HG02759 (cell line): ENCODE measurements around the gene MEX3A.
A peak's percentile ranks its signal among the peaks of the same experiment; 100 is the strongest.
"Not testable (repeated sequence)": the region's sequence is repeated elsewhere in the genome, so short reads cannot be mapped to it uniquely, and the experiment has no call there.

ENCODE experiments used
- ATAC-seq: cut with Tn5 transposase; IDR thresholded peaks from one replicate; pipeline ENCODE4 v1.9.1; 2021; ENCODE audit warnings: mild to moderate bottlenecking, moderate library complexity; ENCODE audit not compliant: unreplicated experiment

The MEX3A gene

DNA sequence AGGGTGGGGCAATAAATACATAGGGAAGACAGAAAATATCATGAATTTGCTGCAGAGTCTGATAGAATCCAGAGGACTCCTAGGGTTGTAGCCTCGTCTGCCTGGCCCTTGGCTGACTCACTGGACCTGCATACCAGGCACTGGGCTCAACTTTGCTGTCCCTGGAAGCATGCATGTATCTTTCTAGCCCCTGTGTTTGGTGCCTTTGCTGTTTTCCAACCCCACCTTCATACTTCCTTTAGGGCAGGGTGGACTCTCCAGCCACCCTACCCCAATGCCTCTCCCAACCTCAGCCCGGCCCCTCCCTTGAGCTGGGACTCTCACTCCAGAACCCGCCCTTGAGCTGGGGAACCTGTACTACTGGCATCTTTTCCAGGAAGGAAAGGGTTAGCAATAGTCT is 20.1 kb downstream of the MEX3A start:
- ATAC-seq = no peak

DNA sequence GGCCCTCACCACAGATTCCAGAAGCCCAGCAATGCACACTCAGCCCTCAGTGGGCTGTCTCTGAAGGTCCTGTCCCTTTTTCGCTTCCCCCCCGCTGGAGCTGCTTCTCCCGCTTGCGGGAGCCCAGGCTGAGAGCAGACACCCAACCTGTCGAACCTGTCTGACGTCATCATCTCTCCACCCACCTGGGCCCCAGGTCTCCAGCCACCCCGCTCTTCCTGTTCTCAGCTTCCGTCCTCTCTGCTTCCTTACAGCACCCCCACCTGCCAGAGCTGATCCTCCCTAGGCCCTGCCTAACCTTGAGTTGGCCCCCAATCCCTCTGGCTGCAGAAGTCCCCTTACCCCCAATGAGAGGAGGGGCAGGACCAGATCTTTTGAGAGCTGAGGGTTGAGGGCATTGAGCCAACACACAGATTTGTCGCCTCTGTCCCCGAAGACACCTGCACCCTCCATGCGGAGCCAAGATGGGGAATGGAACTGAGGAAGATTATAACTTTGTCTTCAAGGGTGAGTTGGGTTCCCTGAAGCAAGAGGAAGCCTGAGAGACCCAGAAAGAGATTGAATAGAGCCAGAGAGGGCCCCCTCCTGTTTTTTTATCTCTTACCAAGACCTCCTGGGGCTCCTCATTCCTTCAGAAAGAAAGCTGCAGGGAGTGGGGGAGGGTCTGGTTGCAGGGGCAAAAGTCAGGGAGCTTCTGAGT is 21.2 kb downstream of the MEX3A start, which contains the start of gene RAB25:
Gene RAB25, plus strand, starts transcription at position 224 of the 700 bp plus-strand sequence. Its CDS starts 241 bp downstream, at position 465.
- no peak for ATAC-seq

DNA sequence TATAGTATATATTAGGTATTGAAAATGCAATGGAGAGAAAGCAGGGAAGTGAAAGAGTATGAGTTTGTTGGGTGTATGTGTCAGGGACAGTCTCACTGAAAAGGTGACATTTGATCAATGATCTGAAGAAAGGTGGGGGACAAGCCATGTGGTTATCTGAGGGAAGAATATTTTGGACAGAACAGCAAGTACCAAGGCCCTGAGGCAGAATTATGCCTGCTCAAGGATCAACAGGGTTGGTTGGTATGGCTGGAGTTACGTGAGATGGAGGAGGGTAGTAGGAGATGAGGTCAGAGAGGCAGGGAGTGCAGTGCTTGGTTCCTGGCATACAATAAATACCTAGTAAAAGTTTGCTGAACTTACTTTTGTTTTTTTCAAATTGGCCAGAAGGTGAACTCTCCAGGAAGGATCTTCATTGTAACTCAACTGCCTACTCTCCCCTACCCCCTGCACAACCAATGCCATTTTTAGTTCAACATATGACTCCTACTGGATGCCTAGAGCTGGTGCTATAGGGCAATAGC is 25.9 kb downstream of the MEX3A start:
- no peak for ATAC-seq

DNA sequence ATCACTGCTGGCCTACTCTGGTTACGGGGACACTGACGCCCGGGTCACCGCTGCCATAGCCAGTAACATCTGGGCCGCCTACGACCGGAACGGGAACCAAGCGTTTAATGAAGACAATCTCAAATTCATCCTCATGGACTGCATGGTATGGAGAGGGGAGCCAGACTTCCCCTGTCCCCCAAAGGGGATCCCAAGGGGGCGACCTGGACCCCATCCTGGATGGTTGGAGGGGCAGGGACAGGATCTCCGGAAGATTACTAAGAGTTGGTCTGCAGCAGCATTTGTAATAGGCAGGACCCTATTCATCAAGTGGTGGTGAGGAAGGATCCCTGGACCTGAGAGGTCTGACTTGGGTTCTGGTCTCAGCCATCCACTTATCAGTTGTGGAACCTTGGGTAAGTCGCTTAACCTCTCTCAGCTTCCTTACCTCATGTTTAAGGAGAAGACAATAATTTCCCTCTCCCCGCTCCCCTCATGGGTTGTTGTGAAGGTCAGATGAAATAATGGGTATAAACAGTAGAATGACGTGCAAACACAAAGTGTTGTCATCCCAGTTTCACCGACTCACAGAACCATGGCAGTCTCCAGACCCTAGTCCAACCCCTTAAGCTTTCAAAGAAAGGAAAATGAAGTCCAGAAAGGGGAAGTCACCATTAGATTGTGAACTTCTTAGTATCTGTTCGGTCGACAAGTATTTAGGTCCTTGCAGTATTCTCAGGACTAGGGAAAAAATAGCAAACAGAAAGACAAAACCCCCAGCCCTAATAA is 26.8 kb downstream of the MEX3A start:
- ATAC-seq = no peak

DNA sequence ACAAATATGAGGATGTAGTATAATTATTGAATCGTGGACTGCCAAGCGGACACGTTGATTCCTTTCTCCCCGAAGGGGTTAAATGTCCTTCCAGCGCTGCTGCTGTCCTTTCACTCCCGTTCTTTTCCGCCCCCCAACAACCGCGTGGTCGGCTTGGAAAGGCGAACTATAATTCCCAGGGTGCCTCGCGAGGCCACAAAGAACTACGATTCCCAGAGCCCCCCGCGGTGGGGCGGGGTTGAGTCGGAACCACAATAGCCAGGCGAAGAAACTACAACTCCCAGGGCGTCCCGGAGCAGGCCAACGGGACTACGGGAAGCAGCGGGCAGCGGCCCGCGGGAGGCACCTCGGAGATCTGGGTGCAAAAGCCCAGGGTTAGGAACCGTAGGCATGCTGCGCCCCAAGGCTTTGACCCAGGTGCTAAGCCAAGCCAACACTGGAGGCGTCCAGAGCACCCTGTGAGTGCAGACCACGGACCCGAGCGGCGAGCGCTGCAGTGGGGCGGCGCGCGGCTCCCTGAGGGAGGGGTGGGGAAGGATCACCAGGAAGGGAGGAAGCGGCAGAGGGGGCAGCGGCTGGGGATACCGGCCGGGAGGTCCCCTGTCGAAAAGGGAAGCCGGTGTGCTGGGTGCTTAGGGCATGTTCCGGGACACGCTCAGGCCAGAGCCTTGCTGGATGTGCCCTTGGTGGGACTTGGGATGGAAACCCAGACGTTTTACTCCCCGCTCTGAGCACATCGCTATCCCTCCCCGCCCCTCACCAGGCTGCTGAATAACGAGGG is 27.6 kb downstream of the MEX3A start, which contains the start of gene LAMTOR2:
Gene LAMTOR2, plus strand, starts transcription at position 283 of the 781 bp plus-strand sequence. Its CDS starts 108 bp downstream, at position 391.
- peak; percentile 82 for ATAC-seq

DNA sequence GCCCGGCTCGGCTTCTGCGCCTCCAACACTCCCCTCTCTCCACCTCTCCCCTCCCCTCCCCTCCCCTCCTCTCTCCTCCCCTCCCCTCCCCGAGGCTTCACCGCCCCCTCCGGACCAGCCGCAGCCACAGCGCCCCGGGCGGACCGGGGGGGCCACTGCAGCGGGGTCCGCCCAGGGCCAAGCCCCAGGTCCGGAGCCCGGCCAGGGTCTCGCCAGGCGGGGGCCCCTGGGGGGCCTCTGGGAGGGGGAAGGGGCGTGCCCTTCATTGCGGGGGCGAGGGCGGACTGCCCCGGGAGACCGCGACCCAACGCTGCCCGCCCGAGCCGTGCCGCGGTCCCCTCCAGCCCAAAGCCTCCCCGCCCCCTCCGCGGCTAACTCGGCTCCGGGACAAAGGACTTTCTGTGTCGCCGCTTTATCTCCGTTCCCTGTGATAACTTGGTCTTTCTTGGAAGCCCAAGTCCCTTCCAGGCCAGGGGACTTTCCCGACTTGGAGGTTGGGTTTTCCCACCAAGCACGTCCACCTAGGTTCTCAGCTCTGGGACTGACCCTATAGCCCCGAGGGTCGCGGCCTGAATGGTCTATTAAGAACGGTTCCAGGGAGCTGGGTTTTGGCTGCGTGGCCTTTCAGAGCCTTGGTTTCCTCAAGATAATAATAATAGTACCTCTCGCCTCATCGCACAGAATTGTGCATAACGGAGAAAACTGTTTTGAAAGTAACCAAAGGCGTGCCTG is 28.3 kb downstream of the MEX3A start, which contains the start of gene UBQLN4:
Gene UBQLN4, minus strand, starts transcription at position 31 of the 732 bp plus-strand sequence. CDS start 97 bp downstream, outside the sequence.
- peak; percentile 59 for ATAC-seq

DNA sequence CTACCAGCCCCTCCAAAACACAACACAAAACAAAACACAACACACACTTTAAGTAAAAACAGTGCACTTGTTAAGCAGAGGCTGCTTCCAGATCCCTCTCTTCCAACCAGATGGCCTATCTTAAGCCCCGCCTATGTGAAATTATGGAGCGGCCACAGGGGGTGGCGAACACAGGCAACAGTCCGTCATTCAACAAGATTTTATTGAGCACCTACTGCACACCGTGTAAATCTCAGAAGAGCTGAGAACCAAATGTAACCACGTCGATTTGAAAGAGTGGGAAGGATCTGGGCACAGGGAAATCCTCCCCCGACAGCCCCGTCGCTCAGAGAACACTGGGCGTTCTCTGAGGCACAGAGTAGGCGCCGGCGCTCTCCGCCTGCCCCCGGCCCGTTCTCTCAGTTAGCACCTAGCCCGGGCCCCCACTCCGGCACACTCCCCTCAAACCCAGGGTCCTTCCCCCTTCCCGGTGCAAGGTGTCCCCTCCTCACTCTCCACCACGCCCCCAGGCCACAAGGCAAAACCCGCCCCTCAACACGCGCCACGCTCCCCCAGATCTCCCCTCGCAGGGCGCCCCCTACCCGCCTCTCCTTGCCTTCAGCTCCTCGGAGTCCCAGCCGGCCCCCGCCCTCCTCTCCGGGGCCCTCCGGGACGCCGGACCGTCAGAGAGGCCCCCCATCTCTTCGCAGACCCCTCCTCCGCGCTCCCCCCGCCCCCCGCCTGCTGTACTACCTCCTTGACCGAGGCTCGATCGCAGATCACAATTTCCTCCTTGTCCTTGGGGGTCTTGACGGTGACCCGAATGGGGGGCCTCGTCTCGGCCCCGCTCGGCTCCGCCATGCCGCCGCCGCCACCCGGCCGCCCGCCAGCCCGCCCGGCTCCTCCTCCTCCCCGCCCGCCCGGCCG is 29.1 kb downstream of the MEX3A start:
- ATAC-seq = no peak

DNA sequence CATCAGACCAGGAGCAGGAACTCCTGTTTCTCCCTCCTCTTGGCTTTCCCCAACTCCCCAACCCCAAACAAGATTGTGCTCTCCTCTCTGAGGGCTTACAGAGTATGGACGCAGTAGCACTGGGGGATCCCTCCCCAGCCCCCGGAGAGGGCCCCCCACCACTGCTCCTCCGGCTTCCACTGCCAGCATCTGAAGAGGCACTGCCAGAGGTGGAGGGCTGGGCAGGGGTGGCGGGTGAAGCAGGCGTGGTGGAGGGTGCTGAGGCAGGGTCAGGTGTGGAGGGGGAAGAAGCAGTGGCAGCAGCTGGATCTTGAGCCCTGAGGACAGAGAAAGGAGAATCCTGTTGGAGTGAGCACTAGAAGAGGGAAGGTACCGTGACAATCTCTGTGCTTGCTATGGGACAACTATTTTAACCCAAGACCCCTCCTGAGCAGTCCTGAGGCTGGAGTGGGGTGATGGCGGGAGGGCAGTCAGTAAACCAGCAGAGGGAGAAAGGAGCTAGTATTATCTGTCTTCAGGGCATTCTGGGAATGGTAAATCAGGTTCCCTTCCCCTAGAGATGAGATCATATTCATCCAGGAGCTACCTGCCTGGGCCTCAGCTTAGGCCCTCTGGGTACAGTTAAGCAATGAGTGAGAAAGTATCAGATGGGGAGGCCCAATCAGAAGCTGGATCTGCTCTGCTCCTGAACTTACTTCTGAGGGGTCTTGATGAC is 31.1 kb downstream of the MEX3A start:
- ATAC-seq = no peak

DNA sequence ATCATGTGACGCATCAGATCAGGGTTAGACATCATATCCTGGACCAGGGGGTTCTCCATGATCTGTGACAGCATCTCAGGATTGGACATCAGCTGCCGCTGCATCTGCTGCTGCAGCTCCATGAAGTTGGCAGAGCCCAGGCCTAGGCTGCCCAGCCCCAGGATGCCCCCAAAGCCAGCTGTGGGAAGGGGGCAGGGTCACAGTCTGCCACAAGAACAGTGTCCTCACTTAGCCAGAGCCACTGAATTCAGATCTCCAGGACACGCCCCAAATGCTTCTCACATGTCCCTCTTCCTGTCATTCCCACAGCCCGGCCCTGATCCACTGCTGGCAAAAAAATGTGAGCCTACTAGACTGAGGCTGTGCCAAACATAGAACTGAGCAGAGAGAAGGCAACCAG is 31.9 kb downstream of the MEX3A start:
- ATAC-seq = no peak

DNA sequence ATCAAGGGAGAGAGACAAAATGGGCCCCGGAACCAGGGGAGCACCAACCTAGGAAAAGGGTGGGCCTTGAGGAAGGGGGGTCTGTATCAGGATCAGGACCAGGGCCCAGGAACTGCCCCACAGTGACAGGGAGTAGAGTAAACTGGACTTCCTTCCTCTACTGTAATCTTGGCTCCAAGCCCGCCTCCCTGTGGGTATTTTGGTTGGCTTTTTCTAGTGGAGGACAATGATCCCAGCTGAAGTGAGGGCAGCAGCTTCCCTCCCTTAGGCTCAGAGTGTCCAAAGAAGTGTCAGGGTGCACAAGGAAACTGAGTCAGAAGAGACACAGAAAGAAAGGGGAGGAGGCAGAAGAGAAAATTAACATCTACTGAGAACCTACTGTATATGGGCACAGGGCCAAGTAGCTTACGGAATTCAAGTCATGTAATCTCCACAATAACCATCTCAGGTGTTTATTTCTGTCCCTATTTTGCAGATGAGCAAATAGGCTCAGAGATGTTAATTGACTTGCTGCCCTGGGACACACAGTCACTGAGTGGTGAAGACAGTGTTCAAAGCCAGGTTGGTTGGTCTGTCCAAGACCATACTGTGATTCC is 33.5 kb downstream of the MEX3A start:
- no peak for ATAC-seq

DNA sequence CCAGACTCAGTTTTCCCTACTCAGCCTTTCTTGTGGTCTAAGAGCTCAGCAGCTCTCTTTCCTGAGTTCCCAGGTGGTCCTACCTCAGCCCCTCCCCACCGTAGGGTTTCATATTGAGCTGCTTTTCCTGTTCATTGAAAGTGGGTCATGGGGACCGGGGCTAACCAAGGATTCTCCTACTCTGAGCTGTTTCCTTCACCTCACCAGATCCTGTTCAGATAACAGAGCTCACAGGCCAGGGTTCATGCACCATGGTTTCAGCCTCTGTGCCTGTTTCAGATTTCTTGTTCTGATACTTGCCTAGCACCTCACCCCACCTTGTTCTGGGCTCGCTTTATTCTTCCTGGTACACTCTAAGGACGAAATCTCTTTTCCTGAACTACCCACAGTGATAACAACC is 37.2 kb downstream of the MEX3A start:
- no peak for ATAC-seq

DNA sequence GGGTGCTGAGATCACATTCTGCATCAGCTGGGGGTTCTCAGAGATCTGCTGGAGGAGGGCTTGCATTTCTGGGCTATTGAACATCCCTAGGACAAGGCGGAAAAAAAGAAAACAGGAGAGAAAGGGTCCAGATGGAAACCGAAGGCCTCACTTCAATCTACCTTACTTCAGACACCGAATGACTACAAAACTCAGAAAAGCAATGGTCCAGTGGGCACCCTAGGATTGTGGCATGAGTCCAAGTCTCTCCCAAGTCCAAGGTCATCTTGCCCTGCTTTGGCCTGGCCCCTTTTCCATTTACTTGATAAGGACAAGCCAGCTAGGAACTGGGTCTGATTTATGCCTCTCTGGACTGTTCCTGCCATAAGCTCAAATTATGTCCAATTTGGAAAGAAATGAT is 39.4 kb downstream of the MEX3A start:
- no peak for ATAC-seq

DNA sequence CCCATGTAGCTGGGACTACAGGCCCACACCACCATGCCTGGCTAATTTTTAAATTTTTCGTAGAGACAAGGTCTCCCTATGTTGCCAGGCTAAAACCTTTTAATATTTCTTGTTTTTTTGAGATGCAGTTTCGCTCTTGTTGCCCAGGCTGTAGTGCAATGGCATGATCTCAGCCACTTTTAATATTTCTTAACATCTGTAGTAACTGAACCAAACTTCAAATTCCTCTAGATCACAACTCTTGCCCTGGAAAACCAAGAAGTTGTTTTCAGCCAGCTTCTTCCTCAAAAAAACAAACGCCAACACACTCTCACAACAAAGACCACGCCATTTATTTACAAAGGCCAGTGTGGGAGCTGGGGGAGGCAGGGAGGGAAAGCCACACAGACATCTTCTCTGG is 47.3 kb downstream of the MEX3A start:
- not testable (repeated sequence) for ATAC-seq

DNA sequence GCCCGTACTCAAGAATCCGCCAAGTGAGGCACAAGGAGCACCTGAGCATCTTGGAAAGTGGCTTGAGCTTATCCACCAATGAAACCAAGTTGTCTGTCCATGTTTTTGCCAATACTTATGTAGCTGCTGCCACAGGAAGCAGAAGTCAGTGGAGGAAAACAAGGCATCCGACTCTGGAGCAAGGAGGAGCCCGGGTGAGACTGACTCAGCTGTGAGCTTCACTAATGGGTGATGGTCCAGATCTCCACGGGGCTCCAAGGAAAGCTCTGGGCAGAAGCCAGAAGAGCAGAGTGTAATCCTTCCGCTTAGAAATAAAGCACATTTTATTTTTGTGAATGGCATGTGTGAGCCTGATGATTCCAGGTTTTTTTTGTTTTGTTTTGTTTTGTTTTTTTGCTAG is 49.3 kb downstream of the MEX3A start:
- ATAC-seq = no peak

DNA sequence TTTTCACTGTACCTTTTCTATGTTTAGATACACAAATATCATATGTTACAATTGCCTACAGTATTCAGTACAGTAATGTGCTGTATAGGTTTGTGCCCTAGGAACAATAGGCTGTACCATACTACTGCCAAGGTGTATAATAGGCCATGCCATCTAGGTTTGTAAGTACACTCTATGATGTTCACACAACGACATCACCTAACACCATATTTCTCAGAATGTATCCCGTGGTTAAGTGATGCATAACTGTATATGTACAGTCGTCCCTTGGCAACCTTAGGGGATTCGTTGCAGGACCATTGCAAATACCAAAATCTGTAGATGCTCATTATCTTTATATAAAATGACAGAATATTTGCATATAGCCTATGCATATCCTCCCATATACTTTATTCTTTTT is 55.7 kb downstream of the MEX3A start:
- no peak for ATAC-seq

DNA sequence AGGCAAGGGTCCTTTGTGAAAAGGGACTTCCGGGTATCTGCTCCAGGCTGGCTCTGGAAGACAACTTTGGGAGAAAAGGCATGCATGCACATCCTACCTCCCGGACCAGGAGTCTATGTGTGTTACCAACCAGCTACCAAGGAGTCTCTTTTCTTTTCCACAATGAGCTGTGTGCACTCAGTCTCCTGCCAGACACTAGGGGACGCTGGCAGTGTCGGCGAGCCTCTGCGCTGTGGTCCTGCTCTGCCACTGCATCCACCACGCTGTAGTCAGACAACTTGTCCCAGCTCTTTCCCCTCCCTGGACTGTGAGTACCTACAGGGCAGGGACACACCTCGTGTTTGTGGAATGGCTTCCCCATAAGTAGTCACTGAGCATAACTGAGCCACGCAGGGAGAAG is 56.4 kb downstream of the MEX3A start:
- ATAC-seq = no peak

DNA sequence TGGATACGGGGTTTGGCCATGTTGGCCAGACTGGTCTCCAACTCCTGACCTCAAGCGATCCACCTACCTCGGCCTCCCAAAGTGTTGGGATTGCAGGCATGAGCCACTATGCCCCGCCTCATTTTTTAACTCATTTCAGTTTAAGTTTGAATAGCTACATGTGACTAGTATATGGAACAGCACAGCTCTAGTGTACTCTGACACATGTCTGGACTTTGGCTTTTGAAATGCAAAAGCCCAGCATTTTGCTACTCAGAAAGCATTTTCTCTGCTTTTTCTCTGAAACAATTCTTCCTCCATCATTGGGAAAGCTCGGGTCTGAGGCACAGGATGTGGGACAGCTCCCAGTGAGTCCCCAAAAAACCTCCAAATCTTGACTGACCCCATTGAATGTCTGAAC is 57.5 kb downstream of the MEX3A start:
- no peak for ATAC-seq
